ENCODE data around the gene IL18. TPM values are rescaled to one million over a fixed set of nuclear protein-coding genes. Genes with fewer than 3 reads are reported as not detected.

Gene IL18
- total RNA-seq, 1 experiment from 2014 or later, result 0.31 TPM

- Histone ChIP-seq H2BK120ac (ENCODE audit: low read depth, low read length, poor library complexity, severe bottlenecking) (no peak overlapping the region), H3K23me2 (ENCODE audit: insufficient read length, low read depth, low read length, poor library complexity, severe bottlenecking) (no peaks in the 10 kb centered on the region), H4K20me1 (ENCODE audit: control insufficient read depth, insufficient read depth, insufficient read length) (no peaks in the 10 kb centered on the region), H2BK12ac (ENCODE audit: insufficient read length, low read depth, low read length) (no peak overlapping the region), H3K4ac (ENCODE audit: low read depth, low read length) (no peak overlapping the region), H3K23ac (ENCODE audit: insufficient read length, low read depth, low read length) (no peak overlapping the region), H3K4me2 (ENCODE audit: insufficient read depth, insufficient read length, low read length) (no peak overlapping the region), H2AFZ (ENCODE audit: low read length) (no peak overlapping the region), H3K14ac (ENCODE audit: insufficient read depth, low read length) (no peak overlapping the region), H3K4me1 (ENCODE audit: insufficient read depth, low read length) (no peaks in the 10 kb centered on the region), H3K79me2 (ENCODE audit: insufficient read depth, low read length) (no peaks in the 10 kb centered on the region), H2BK20ac (ENCODE audit: low read depth, low read length, poor library complexity, severe bottlenecking) (no peak overlapping the region), H2BK5ac (ENCODE audit: insufficient read length, low read length) (no peak overlapping the region), H3K56ac (ENCODE audit: insufficient read length, low read depth, low read length) (no peak overlapping the region), H3K79me1 (ENCODE audit: insufficient read depth, low read depth, low read length, poor library complexity, severe bottlenecking) (no peaks in the 10 kb centered on the region), H3K18ac (ENCODE audit: insufficient read length, low read depth, low read length) (no peak overlapping the region), H3K9me3 (ENCODE audit: control insufficient read depth, low read depth, low read length) (no peaks in the 10 kb centered on the region), H2BK15ac (ENCODE audit: low read depth, low read length) (no peak overlapping the region), H3K27ac (ENCODE audit: insufficient read length, low read depth, low read length) (no peak overlapping the region), H2AK5ac (ENCODE audit: insufficient read length, low read length) (no peak overlapping the region), H4K91ac (ENCODE audit: insufficient read length, low read depth, low read length) (no peak overlapping the region), H3K9ac (ENCODE audit: extremely low read depth, insufficient read length, low read length) (no peak overlapping the region), H4K5ac (ENCODE audit: insufficient read length, low read depth, low read length) (no peak overlapping the region), H4K8ac (replicated peaks; ENCODE audit: insufficient read length, low read depth, low read length) (no peak overlapping the region), H3K27me3 (ENCODE audit: insufficient read depth, low read length) (no peaks in the 10 kb centered on the region), H3T11ph (ENCODE audit: low read length) (no peak overlapping the region)
- no CpG with 5 or more reads among the region's 5 CpGs for WGBS (ENCODE audit: extremely low coverage, insufficient read length, low lambda C conversion rate)
- no peak for TF ChIP-seq CTCF (conservative IDR thresholded peaks at IDR 0.05)
- Mint-ChIP-seq H3K4me3 (no peak overlapping the region), H3K27ac (no peak overlapping the region), H3K36me3 (ENCODE audit: insufficient read depth in 1 of 3, low read depth in 3 of 3) (no peaks in the 10 kb centered on the region), H3K27me3 (ENCODE audit: low read depth) (peaks cover 1% of the 10 kb centered on the region; the same call in 1 of the 2 replicates), H3K9me3 (no peaks in the 10 kb centered on the region), H3K4me1 (no peaks in the 10 kb centered on the region)
- DNase-seq, result no peak
Measured at GRCh38 chr11:112115386-112115785, 48.5 kb downstream of the IL18 start.

All from H9 (cell line).